22Rv1 (cell line): Measurements from ENCODE around the gene CS.

Experiments used
- CTCF ChIP-seq: fragments of 450-650 bp; IDR thresholded peaks from 2 replicates; pipeline ENCODE4 v1.5.1; 2017; ENCODE audit warnings: mild to moderate bottlenecking
- ZFX ChIP-seq: fragments of 450-650 bp; IDR thresholded peaks from 2 replicates; pipeline ENCODE4 v1.6.1; 2017; ENCODE audit warnings: antibody characterized with exemption, borderline replicate concordance

DNA sequence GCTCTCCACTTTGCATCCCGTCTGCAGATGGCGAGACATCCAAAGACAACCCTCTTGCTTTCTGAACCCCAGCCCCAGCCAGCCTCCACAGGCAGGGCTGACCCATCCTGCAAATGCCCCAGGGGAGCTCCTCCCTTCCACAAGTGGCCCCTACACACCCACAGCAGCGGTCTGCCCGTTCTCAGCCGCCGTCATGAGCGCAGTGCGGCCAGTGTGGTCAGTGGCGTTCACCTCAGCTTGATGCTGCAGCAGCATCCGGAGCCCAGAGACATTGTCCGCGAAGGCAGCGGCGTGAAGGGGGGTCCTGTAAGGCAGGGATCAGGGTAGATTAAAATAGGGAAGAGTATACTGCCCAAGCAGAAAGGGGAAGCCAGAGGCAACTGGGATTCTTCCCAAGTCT, 55.6 kb downstream of the CS start:
- TF ChIP-seq CTCF (no peak), ZFX (no peak)
